WTC11 (cell line): ENCODE data around the gene CD300A. TPM values are rescaled to one million over a fixed set of nuclear protein-coding genes. Genes with fewer than 3 reads are reported as not detected.
"Not testable (repeated sequence)": the region's sequence is repeated elsewhere in the genome, so short reads cannot be mapped to it uniquely, and the experiment has no call there.

Experiments
- ATAC-seq: fragments of 200-7000 bp; cut with Tn5 transposase; 2 replicates; pipeline ENCODE4 v1.10.0; 2021; ENCODE audit warnings: mild to moderate bottlenecking, moderate library complexity
- CTCF ChIA-PET: fragments of 300-600 bp; sonication (Branson Sonifier 250); formaldehyde crosslinking; loops from one replicate; lab custom pipeline; 2021; ENCODE audit warnings: antibody characterized with exemption; lab: Charles Lee
- POLR2A ChIA-PET: fragments of 350-600 bp; sonication (Branson Sonifier 250); formaldehyde crosslinking; loops from one replicate; lab custom pipeline; 2021; ENCODE audit warnings: antibody characterized with exemption; lab: Charles Lee
- DNase-seq: peaks from one replicate; pipeline ENCODE4 v3.0.0; 2021; ENCODE audit warnings: low spot score
- H3K27ac Mint-ChIP-seq: 2 replicates; pipeline ENCODE4 v1.8.0; 2021; ENCODE audit warnings: mixed read lengths
- H3K27me3 Mint-ChIP-seq: 2 replicates; pipeline ENCODE4 v1.8.0; 2021; ENCODE audit warnings: low read depth, mild to moderate bottlenecking, moderate library complexity, mixed read lengths
- H3K36me3 Mint-ChIP-seq: 2 replicates; pipeline ENCODE4 v1.8.0; 2021; ENCODE audit warnings: mixed read lengths
- H3K4me1 Mint-ChIP-seq: 2 replicates; pipeline ENCODE4 v1.8.0; 2022; ENCODE audit warnings: mixed read lengths
- H3K4me3 Mint-ChIP-seq: 2 replicates; pipeline ENCODE4 v1.8.0; 2021; ENCODE audit warnings: mild to moderate bottlenecking, moderate library complexity, mixed read lengths
- H3K9me3 Mint-ChIP-seq: 2 replicates; pipeline ENCODE4 v1.8.0; 2021; ENCODE audit warnings: mixed read lengths
- ATF3 ChIP-seq: sonication (generic); formaldehyde crosslinking; conservative IDR thresholded peaks from 2 replicates; pipeline ENCODE4 v1.8.1; 2022; ENCODE audit warnings: mild to moderate bottlenecking, missing genetic modification reagents
- E2F1 ChIP-seq: sonication (generic); formaldehyde crosslinking; IDR thresholded peaks from 2 replicates; pipeline ENCODE4 v1.8.0; 2022; ENCODE audit warnings: mild to moderate bottlenecking, missing genetic modification reagents
- ESRRA ChIP-seq: sonication (generic); formaldehyde crosslinking; IDR thresholded peaks from 2 replicates; pipeline ENCODE4 v1.8.1; 2022; ENCODE audit warnings: mild to moderate bottlenecking, missing genetic modification reagents, borderline replicate concordance
- FOXJ3 ChIP-seq: sonication (generic); formaldehyde crosslinking; IDR thresholded peaks from 2 replicates; pipeline ENCODE4 v1.9.0; 2021; ENCODE audit warnings: missing genetic modification reagents, mild to moderate bottlenecking, borderline replicate concordance
- FOXP1 ChIP-seq: sonication (generic); formaldehyde crosslinking; IDR thresholded peaks from 2 replicates; pipeline ENCODE4 v1.8.0; 2022; ENCODE audit warnings: missing genetic modification reagents, mild to moderate bottlenecking, moderate library complexity, borderline replicate concordance
- GTF2I ChIP-seq: fragments of 250-450 bp; sonication (Bioruptor Pico); conservative IDR thresholded peaks from 2 replicates; pipeline ENCODE4 v1.4.0; 2021; ENCODE audit warnings: mild to moderate bottlenecking
- MYBL2 ChIP-seq: sonication (generic); formaldehyde crosslinking; IDR thresholded peaks from 2 replicates; pipeline ENCODE4 v1.8.1; 2023; ENCODE audit warnings: mild to moderate bottlenecking, moderate library complexity, missing genetic modification reagents
- NFE2L1 ChIP-seq: sonication (generic); formaldehyde crosslinking; IDR thresholded peaks from 2 replicates; pipeline ENCODE4 v1.8.1; 2023; ENCODE audit warnings: missing genetic modification reagents
- NFYB ChIP-seq: sonication (generic); formaldehyde crosslinking; conservative IDR thresholded peaks from 2 replicates; pipeline ENCODE4 v1.8.0; 2022; ENCODE audit warnings: low read depth, missing genetic modification reagents
- SMAD4 ChIP-seq: sonication (generic); formaldehyde crosslinking; IDR thresholded peaks from 2 replicates; pipeline ENCODE4 v1.8.0; 2022; ENCODE audit warnings: mild to moderate bottlenecking, missing genetic modification reagents
- SOX15 ChIP-seq: fragments of 250-450 bp; sonication (Bioruptor Pico); IDR thresholded peaks from 2 replicates; pipeline ENCODE4 v1.9.0; 2021; ENCODE audit warnings: mild to moderate bottlenecking
- TEAD4 ChIP-seq: sonication (generic); formaldehyde crosslinking; IDR thresholded peaks from 2 replicates; pipeline ENCODE4 v1.8.0; 2022; ENCODE audit warnings: mild to moderate bottlenecking, missing genetic modification reagents
- TP53 ChIP-seq: sonication (generic); formaldehyde crosslinking; IDR thresholded peaks from 2 replicates; pipeline ENCODE4 v1.8.1; 2023; ENCODE audit warnings: mild to moderate bottlenecking, missing genetic modification reagents
- USF2 ChIP-seq: sonication (generic); formaldehyde crosslinking; IDR thresholded peaks from 2 replicates; pipeline ENCODE4 v1.8.1; 2023; ENCODE audit warnings: mild to moderate bottlenecking, missing genetic modification reagents, moderate library complexity
- ZNF317 ChIP-seq: sonication (generic); formaldehyde crosslinking; IDR thresholded peaks from 2 replicates; pipeline ENCODE4 v1.8.1; 2023; ENCODE audit warnings: low read depth, mild to moderate bottlenecking, moderate library complexity, missing genetic modification reagents, borderline replicate concordance
- ZNF423 ChIP-seq: fragments of 250-450 bp; sonication (Bioruptor Pico); IDR thresholded peaks from 2 replicates; pipeline ENCODE4 v2.1.2; 2022; ENCODE audit warnings: mild to moderate bottlenecking, moderate library complexity
- ZNF425 ChIP-seq: fragments of 250-450 bp; sonication (Bioruptor Pico); conservative IDR thresholded peaks from 2 replicates; pipeline ENCODE4 v1.9.0; 2021; ENCODE audit warnings: mild to moderate bottlenecking
- ZNF512 ChIP-seq: sonication (generic); formaldehyde crosslinking; IDR thresholded peaks from 2 replicates; pipeline ENCODE4 v1.8.1; 2022; ENCODE audit warnings: missing genetic modification reagents, borderline replicate concordance
- total RNA-seq: library from RNA; stranded (reverse); gene quantifications from 3 replicates; pipeline ENCODE4 v1.2.3, GENCODE V29; 2021
- TF ChIP-seq, protein P1 (sequence below): sonication (generic); formaldehyde crosslinking; IDR thresholded peaks from 2 replicates; pipeline ENCODE4 v1.8.1; 2023; ENCODE audit warnings: mild to moderate bottlenecking, moderate library complexity, missing genetic modification reagents

Gene CD300A
- total RNA-seq, 1 experiment from 2014 or later, result 1.1 TPM

- no peak for DNase-seq
- POLR2A ChIA-PET, result interaction anchor here (0.7 kb wide), 1 partner anchor 138 kb away, joined by 3 read pairs; no protein-coding TSS in a partner anchor
- Mint-ChIP-seq H3K36me3 (no peaks in the 10 kb centered on the region), H3K9me3 (no peaks in the 10 kb centered on the region), H3K4me1 (no peaks in the 10 kb centered on the region), H3K27ac (no peak overlapping the region), H3K4me3 (no peak overlapping the region), H3K27me3 (no peaks in the 10 kb centered on the region; the same call in 1 of the 2 replicates)
- ATAC-seq, result no peak
- CTCF ChIA-PET, result interaction anchor here (2.6 kb wide), 1 partner anchor 131 kb away, joined by 13 read pairs; the partner anchor contains the start of gene GPR142
- TF ChIP-seq GTF2I (CRISPR knock-in tag) (0 out of 2 replicates have a peak, but pooled peaks have one; percentile 34), NFYB (no peak)
These were observed 33.6 kb downstream of the CD300A start for GRCh38 chr17:74499992-74500391.

DNA sequence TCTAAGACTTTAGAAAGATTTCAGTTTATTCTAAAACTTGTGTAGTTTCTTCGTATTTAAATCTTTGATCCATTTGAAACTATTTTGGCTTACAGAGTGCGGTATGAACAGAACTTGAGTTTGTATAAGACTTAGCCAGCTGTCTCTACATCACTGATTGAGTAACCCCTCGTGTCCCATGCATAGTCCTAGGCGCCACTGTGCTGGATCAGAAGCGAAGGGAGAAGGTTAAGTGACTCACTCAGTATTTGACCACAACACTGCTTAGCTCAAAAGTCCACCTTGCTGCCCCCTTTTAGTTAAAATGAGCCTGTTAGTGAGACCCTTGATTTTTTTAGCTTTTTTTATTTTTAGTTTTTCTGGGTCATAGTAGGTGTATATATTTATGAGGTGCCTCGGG is 36.4 kb downstream of the CD300A start:
- TF ChIP-seq SOX15 (no peak), ZNF423 (CRISPR knock-in tag) (no peak), FOXJ3 (CRISPR knock-in tag) (no peak), TP53 (no peak), NFE2L1 (CRISPR knock-in tag) (no peak), FOXP1 (CRISPR knock-in tag) (no peak), ZNF317 (CRISPR knock-in tag) (no peak)
- H3K27me3 Mint-ChIP-seq, result no peaks in the 10 kb centered on the region
- H3K27ac Mint-ChIP-seq, result no peak overlapping the region
- ATAC-seq, result no peak
- H3K36me3 Mint-ChIP-seq, result no peaks in the 10 kb centered on the region
- CTCF ChIA-PET, result interaction anchor here (1.1 to 1.3 kb wide), 2 partner anchors 124 to 134 kb away, joined by 3 to 4 read pairs; no protein-coding TSS in a partner anchor
- H3K4me3 Mint-ChIP-seq, result no peak overlapping the region
- H3K4me1 Mint-ChIP-seq, result no peaks in the 10 kb centered on the region
- POLR2A ChIA-PET, result no interaction called here
- DNase-seq, result no peak
- H3K9me3 Mint-ChIP-seq, result no peaks in the 10 kb centered on the region

GRCh38 chr17:74503949-74504348 is 37.5 kb downstream of the CD300A start:
- ATAC-seq, H3K9me3 Mint-ChIP-seq, H3K36me3 Mint-ChIP-seq, H3K27me3 Mint-ChIP-seq, H3K27ac Mint-ChIP-seq, H3K4me3 Mint-ChIP-seq, POLR2A ChIA-PET, DNase-seq, H3K4me1 Mint-ChIP-seq: not testable (repeated sequence)
- CTCF ChIA-PET, result interaction anchor here (1.0 kb wide), 1 partner anchor 136 kb away, joined by 3 read pairs; no protein-coding TSS in a partner anchor

DNA sequence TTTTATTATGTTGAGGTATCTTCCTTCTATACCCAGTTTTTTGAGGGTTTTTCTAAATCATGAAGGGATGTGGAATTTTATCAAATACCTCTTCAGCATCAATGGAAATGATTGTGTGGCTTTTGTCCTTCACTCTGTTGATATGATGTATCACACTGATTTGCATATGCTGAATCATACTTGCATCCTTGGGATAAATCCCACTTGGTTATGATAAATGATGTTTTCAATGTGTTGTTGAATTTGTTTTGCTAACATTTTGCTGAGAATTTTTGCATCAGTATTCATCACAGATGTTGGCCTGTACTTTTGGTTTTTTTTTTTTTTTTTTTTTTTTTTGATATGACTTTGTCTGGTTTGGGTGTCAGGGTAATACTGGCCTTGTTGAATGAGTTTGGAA is 41.7 kb downstream of the CD300A start:
- CTCF ChIA-PET, result interaction anchor here (1.0 kb wide), 1 partner anchor 129 kb away, joined by 4 read pairs; no protein-coding TSS in a partner anchor
- no peaks in the 10 kb centered on the region for H3K4me1 Mint-ChIP-seq
- POLR2A ChIA-PET, result no interaction called here
- DNase-seq, result no peak
- peaks cover 10% of the 10 kb centered on the region for H3K27me3 Mint-ChIP-seq
- TF ChIP-seq E2F1 (CRISPR knock-in tag) (no peak), ATF3 (CRISPR knock-in tag) (no peak), ZNF425 (CRISPR knock-in tag) (no peak), SMAD4 (CRISPR knock-in tag) (no peak), TEAD4 (no peak), USF2 (CRISPR knock-in tag) (no peak), ZNF512 (CRISPR knock-in tag) (no peak), MYBL2 (no peak), ESRRA (CRISPR knock-in tag) (no peak)
- TF ChIP-seq, protein P1, sequence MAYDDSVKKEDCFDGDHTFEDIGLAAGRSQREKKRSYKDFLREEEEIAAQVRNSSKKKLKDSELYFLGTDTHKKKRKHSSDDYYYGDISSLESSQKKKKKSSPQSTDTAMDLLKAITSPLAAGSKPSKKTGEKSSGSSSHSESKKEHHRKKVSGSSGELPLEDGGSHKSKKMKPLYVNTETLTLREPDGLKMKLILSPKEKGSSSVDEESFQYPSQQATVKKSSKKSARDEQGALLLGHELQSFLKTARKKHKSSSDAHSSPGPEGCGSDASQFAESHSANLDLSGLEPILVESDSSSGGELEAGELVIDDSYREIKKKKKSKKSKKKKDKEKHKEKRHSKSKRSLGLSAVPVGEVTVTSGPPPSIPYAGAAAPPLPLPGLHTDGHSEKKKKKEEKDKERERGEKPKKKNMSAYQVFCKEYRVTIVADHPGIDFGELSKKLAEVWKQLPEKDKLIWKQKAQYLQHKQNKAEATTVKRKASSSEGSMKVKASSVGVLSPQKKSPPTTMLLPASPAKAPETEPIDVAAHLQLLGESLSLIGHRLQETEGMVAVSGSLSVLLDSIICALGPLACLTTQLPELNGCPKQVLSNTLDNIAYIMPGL (CRISPR knock-in tag), result no peak
- no peak overlapping the region for H3K4me3 Mint-ChIP-seq
- H3K27ac Mint-ChIP-seq, result no peak overlapping the region
- H3K36me3 Mint-ChIP-seq, result no peaks in the 10 kb centered on the region
- H3K9me3 Mint-ChIP-seq, result no peaks in the 10 kb centered on the region
- no peak for ATAC-seq
